Peyer's patch (tissue), 4 donors: ENCODE data around the gene MAGI2.

Experiments
- POLR2A ChIP-seq, 2 donors: fragments of 450-650 bp; IDR thresholded peaks; one replicate each; pipeline ENCODE4 v1.5.1; 2017; ENCODE audit warnings: antibody characterized with exemption in 2 of 2, mild to moderate bottlenecking in 2 of 2, moderate library complexity in 2 of 2
- TF ChIP-seq, protein P1 (sequence below), 6 experiments: fragments of 450-650 bp in 4 of 6; fragments of 200-600 bp in 2 of 6; sonication (generic) in 1 of 6; IDR thresholded peaks; one replicate each; pipeline ENCODE4 v1.5.1; 2017 to 2019; ENCODE audit warnings: antibody characterized with exemption in 6 of 6, mild to moderate bottlenecking in 3 of 6, moderate library complexity in 1 of 6

DNA sequence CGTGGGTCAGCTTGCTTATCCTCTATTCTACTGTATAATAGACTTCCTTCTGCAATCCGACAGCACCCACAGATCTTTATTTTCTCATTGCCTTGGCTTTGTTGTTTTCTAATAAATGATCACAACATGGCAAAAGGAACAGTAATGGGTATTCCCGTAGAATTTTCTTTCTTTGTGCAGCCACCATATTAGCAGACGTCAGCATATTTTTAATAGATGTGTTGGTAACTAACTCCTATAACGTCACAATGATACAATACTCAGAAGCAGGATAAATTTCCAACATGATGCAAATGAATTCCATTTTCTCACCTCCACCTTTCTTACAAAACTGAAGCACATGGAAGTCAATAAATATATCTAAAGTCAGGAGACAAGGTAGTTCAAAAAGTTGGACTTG, 617.6 kb downstream of the MAGI2 start:
- TF ChIP-seq, protein P1, sequence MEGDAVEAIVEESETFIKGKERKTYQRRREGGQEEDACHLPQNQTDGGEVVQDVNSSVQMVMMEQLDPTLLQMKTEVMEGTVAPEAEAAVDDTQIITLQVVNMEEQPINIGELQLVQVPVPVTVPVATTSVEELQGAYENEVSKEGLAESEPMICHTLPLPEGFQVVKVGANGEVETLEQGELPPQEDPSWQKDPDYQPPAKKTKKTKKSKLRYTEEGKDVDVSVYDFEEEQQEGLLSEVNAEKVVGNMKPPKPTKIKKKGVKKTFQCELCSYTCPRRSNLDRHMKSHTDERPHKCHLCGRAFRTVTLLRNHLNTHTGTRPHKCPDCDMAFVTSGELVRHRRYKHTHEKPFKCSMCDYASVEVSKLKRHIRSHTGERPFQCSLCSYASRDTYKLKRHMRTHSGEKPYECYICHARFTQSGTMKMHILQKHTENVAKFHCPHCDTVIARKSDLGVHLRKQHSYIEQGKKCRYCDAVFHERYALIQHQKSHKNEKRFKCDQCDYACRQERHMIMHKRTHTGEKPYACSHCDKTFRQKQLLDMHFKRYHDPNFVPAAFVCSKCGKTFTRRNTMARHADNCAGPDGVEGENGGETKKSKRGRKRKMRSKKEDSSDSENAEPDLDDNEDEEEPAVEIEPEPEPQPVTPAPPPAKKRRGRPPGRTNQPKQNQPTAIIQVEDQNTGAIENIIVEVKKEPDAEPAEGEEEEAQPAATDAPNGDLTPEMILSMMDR (IDR thresholded peaks at IDR 0.05) = no peak
- no peak for TF ChIP-seq POLR2A (IDR thresholded peaks at IDR 0.05)
